ENCODE measurements around the gene DUSP12. TPM values are rescaled to one million over a fixed set of nuclear protein-coding genes. Genes with fewer than 3 reads are reported as not detected.

Gene DUSP12
- total and polyA plus RNA-seq, 2 experiments from 2014 or later, result 28.4 to 37.2 TPM

- no peak overlapping the region for H3K27ac Mint-ChIP-seq
- H3K36me3 ChIP-seq (ENCODE audit: insufficient read depth), result no peaks in the 10 kb centered on the region
- no peak for ATAC-seq
- no peaks in the 10 kb centered on the region; the same call in 1 of the 2 replicates for H4K20me1 ChIP-seq (replicated peaks; ENCODE audit: insufficient read depth)
- H3K4me1 ChIP-seq (ENCODE audit: insufficient read depth), result peaks cover 4% of the 10 kb centered on the region; the same call in 1 of the 2 replicates
- H3K27me3 ChIP-seq (ENCODE audit: insufficient read depth), result no peaks in the 10 kb centered on the region
- H3K27me3 Mint-ChIP-seq (ENCODE audit: insufficient read depth, low read depth, poor library complexity), result peaks cover 1% of the 10 kb centered on the region
- no peaks in the 10 kb centered on the region for H3K9me3 Mint-ChIP-seq
- no peaks in the 10 kb centered on the region for H3K79me2 ChIP-seq (replicated peaks; ENCODE audit: insufficient read depth)
- no peaks in the 10 kb centered on the region for H3F3A ChIP-seq (replicated peaks; ENCODE audit: low read depth)
- TF ChIP-seq POLR2AphosphoS5 (IDR thresholded peaks at IDR 0.05; ENCODE audit: low read depth) (no peak), ZNF114 (CRISPR knock-in tag; IDR thresholded peaks at IDR 0.05) (no peak), EZH2phosphoT487 (IDR thresholded peaks at IDR 0.05; ENCODE audit: unreplicated experiment) (no peak), ZNF331 (CRISPR knock-in tag; IDR thresholded peaks at IDR 0.05; ENCODE audit: low read depth) (no peak), REST (IDR thresholded peaks at IDR 0.05; ENCODE audit: unreplicated experiment) (no peak), STAT1 (IDR thresholded peaks at IDR 0.05; ENCODE audit: unreplicated experiment) (no peak)
- TF ChIP-seq, protein P1, sequence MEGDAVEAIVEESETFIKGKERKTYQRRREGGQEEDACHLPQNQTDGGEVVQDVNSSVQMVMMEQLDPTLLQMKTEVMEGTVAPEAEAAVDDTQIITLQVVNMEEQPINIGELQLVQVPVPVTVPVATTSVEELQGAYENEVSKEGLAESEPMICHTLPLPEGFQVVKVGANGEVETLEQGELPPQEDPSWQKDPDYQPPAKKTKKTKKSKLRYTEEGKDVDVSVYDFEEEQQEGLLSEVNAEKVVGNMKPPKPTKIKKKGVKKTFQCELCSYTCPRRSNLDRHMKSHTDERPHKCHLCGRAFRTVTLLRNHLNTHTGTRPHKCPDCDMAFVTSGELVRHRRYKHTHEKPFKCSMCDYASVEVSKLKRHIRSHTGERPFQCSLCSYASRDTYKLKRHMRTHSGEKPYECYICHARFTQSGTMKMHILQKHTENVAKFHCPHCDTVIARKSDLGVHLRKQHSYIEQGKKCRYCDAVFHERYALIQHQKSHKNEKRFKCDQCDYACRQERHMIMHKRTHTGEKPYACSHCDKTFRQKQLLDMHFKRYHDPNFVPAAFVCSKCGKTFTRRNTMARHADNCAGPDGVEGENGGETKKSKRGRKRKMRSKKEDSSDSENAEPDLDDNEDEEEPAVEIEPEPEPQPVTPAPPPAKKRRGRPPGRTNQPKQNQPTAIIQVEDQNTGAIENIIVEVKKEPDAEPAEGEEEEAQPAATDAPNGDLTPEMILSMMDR (conservative IDR thresholded peaks at IDR 0.05; ENCODE audit: low read depth in 2 of 2), result no peak
- TF ChIP-seq, protein P2, sequence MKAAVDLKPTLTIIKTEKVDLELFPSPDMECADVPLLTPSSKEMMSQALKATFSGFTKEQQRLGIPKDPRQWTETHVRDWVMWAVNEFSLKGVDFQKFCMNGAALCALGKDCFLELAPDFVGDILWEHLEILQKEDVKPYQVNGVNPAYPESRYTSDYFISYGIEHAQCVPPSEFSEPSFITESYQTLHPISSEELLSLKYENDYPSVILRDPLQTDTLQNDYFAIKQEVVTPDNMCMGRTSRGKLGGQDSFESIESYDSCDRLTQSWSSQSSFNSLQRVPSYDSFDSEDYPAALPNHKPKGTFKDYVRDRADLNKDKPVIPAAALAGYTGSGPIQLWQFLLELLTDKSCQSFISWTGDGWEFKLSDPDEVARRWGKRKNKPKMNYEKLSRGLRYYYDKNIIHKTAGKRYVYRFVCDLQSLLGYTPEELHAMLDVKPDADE (IDR thresholded peaks at IDR 0.05), result no peak
- TF ChIP-seq, protein P3, sequence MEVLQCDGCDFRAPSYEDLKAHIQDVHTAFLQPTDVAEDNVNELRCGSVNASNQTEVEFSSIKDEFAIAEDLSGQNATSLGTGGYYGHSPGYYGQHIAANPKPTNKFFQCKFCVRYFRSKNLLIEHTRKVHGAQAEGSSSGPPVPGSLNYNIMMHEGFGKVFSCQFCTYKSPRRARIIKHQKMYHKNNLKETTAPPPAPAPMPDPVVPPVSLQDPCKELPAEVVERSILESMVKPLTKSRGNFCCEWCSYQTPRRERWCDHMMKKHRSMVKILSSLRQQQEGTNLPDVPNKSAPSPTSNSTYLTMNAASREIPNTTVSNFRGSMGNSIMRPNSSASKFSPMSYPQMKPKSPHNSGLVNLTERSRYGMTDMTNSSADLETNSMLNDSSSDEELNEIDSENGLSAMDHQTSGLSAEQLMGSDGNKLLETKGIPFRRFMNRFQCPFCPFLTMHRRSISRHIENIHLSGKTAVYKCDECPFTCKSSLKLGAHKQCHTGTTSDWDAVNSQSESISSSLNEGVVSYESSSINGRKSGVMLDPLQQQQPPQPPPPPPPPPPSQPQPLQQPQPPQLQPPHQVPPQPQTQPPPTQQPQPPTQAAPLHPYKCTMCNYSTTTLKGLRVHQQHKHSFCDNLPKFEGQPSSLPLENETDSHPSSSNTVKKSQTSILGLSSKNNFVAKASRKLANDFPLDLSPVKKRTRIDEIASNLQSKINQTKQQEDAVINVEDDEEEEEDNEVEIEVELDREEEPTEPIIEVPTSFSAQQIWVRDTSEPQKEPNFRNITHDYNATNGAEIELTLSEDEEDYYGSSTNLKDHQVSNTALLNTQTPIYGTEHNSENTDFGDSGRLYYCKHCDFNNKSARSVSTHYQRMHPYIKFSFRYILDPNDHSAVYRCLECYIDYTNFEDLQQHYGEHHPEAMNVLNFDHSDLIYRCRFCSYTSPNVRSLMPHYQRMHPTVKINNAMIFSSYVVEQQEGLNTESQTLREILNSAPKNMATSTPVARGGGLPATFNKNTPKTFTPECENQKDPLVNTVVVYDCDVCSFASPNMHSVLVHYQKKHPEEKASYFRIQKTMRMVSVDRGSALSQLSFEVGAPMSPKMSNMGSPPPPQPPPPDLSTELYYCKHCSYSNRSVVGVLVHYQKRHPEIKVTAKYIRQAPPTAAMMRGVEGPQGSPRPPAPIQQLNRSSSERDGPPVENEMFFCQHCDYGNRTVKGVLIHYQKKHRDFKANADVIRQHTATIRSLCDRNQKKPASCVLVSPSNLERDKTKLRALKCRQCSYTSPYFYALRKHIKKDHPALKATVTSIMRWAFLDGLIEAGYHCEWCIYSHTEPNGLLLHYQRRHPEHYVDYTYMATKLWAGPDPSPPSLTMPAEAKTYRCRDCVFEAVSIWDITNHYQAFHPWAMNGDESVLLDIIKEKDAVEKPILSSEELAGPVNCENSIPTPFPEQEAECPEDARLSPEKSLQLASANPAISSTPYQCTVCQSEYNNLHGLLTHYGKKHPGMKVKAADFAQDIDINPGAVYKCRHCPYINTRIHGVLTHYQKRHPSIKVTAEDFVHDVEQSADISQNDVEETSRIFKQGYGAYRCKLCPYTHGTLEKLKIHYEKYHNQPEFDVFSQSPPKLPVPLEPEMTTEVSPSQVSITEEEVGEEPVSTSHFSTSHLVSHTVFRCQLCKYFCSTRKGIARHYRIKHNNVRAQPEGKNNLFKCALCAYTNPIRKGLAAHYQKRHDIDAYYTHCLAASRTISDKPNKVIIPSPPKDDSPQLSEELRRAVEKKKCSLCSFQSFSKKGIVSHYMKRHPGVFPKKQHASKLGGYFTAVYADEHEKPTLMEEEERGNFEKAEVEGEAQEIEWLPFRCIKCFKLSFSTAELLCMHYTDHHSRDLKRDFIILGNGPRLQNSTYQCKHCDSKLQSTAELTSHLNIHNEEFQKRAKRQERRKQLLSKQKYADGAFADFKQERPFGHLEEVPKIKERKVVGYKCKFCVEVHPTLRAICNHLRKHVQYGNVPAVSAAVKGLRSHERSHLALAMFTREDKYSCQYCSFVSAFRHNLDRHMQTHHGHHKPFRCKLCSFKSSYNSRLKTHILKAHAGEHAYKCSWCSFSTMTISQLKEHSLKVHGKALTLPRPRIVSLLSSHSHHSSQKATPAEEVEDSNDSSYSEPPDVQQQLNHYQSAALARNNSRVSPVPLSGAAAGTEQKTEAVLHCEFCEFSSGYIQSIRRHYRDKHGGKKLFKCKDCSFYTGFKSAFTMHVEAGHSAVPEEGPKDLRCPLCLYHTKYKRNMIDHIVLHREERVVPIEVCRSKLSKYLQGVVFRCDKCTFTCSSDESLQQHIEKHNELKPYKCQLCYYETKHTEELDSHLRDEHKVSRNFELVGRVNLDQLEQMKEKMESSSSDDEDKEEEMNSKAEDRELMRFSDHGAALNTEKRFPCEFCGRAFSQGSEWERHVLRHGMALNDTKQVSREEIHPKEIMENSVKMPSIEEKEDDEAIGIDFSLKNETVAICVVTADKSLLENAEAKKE (CRISPR knock-in tag; IDR thresholded peaks at IDR 0.05), result no peak
- no peaks in the 10 kb centered on the region for H3K9me2 ChIP-seq (ENCODE audit: insufficient read depth)
- no peak for DNase-seq (ENCODE audit: low spot score)
- no peak overlapping the region for H2AFZ ChIP-seq
- no peaks in the 10 kb centered on the region for H3K36me3 Mint-ChIP-seq (ENCODE audit: low read depth)
- H3K4me3 Mint-ChIP-seq, result no peak overlapping the region
- H3K4me2 ChIP-seq, result no peak overlapping the region
- peaks cover 4% of the 10 kb centered on the region; the same call in 2 of the 3 replicates for H3K4me1 Mint-ChIP-seq
- H3K4me3 ChIP-seq, result no peak overlapping the region
- H3K27ac ChIP-seq (ENCODE audit: low read depth), result no peak overlapping the region
These were observed 53.6 kb downstream of the DUSP12 start for GRCh38 chr1:161803181-161803580.

Measured in GM23338 (cell line).